Stimulated activated CD4-positive, alpha-beta T cell treated with anti-CD3 and anti-CD28 coated beads, TNF-alpha, amount 100 ng/mL, for 24 hours (primary cell): Measurements from ENCODE around the gene C12orf60.

Experiments used
- DNase-seq, 3 experiments: peaks; one replicate each; pipeline ENCODE4 v3.0.0-alpha.2; 2020; ENCODE audit warnings: low read depth in 3 of 3

Gene C12orf60

DNA sequence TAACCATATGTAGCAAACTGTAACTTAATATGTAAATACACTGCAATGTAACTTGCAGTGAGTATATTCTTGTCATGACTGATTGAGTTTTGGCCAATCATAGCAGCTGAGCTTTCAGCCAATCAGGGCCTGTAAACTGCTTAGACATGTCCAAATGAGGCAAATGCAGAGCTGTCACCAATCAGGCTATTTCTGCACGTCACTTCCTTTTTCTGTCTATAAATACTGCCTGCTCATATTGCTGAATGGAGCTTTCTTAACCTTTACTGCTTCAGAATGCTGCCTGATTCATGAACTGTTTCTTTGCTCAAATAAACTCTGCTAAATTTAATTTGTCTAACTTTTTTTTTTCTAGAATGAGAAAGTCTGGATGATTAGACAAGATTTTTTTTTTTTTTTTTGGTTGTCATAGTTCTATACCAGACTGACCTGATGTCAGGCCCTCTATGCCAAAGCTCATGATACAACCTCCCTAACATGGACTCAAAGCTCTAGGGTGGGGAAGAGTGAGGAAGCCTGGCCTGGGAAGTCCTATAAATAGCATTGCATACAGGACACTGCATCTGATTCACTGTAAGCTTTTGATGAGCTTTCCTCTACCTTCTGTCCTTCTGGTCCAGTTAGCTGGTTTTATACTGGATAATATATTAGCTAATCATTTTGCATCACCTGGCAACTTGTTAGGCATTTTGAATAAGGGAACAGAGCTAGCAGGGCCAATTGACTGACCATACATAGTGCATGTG lies 70.1 kb downstream of the C12orf60 start:
- no peak for DNase-seq
